ENCODE data around the gene ATG9B.
"Not testable (repeated sequence)": the region's sequence is repeated elsewhere in the genome, so short reads cannot be mapped to it uniquely, and the experiment has no call there.

The ATG9B gene

DNA sequence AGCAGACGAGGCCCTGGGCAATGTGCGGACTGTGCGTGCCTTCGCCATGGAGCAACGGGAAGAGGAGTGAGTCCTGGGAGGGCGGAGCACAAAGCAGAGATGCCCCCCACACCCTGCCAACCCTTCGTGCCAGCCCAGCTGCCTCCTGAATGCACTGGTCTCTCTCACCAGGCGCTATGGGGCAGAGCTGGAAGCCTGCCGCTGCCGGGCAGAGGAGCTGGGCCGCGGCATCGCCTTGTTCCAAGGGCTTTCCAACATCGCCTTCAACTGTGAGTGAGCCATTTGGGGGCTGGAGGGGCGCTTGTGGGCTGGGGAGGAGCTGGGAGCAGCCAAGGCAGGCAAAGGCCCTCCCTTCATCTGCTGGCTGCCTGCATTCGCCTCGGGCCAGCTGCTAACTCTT, 11.6 kb upstream of the ATG9B start:
- DNase-seq, result no peak

DNA sequence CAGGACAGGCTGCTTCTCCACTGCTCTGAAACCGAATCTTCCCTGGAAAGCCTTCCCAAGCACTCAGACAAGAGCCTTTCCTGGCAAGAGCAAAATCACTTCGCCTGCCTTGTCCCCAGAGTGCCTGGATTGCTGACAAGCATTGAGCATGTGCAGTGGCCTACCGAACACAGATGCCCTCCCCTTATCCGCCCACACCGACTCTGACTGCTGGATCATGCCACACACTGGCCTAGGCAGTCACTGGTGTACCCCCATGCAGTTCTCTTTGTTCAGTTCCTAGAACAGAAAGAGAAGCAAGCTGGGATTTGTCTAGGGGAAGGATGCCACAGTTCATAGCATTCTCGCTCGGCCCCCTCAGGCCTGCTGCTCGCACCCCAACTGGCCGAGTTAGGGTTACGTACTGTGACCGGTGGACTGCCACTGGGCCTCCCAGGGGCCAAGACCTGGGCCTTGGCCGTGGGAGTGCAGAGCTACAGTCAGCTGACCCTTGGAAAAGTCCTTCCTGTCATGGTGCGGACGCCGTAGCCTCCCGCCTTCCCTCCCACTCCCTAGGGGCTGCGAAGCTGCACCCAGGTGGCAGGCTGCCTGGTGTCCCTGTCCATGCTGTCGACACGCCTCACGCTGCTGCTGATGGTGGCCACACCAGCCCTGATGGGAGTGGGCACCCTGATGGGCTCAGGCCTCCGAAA, 10.9 kb upstream of the ATG9B start:
- no peak for DNase-seq

DNA sequence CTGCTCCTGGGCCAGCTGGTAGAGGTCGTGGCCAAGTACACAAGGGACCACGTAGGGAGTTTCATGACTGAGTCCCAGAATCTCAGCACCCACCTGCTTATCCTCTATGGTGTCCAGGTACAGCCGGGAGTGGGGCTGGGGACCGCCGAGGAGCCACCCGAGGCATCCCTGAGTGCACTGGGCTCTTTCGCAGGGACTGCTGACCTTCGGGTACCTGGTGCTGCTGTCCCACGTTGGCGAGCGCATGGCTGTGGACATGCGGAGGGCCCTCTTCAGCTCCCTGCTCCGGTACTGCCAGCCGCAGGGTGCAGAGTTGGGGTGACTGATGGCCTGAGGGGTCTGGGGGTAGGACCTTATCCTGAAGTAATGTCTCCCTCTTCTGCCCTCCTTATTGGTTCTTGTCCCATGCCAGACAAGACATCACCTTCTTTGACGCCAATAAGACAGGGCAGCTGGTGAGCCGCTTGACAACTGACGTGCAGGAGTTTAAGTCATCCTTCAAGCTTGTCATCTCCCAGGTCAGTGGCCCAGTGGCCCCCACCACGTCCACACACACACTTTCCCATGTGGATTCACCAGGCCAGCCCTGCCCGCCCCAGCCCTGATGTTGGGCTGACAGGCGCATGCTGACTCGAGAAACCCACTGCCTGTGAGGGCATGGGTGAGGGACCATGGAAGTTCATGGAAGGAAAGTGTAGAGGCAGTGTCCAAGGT, 10.2 kb upstream of the ATG9B start:
- DNase-seq, result no peak

DNA sequence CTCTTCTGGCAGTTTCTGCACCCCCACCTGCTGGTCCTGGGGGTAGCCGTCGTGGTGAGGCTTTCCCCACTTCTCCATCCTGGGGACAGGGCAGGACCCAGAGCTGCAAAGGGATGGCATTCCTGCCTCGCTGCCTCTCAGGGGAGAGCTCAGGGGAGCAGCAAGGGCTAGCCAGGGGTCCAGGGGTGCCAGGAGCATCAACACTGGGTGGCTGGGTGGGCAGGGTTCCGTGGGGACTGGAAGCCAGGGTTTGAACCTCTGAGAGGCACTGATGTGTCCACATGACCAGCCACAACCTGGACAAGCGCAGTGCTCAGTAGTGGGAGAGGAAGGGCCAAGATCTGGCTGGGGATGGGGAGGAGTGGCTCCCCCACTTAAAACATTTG, 9.6 kb upstream of the ATG9B start:
- no peak for DNase-seq

GRCh38 chr7:151032936-151033863, 8.9 kb upstream of the ATG9B start:
- no peak for DNase-seq

GRCh38 chr7:151031011-151031410, 6.7 kb upstream of the ATG9B start:
- DNase-seq, result no peak

GRCh38 chr7:151028948-151029501, 4.7 kb upstream of the ATG9B start:
- DNase-seq, result no peak

DNA sequence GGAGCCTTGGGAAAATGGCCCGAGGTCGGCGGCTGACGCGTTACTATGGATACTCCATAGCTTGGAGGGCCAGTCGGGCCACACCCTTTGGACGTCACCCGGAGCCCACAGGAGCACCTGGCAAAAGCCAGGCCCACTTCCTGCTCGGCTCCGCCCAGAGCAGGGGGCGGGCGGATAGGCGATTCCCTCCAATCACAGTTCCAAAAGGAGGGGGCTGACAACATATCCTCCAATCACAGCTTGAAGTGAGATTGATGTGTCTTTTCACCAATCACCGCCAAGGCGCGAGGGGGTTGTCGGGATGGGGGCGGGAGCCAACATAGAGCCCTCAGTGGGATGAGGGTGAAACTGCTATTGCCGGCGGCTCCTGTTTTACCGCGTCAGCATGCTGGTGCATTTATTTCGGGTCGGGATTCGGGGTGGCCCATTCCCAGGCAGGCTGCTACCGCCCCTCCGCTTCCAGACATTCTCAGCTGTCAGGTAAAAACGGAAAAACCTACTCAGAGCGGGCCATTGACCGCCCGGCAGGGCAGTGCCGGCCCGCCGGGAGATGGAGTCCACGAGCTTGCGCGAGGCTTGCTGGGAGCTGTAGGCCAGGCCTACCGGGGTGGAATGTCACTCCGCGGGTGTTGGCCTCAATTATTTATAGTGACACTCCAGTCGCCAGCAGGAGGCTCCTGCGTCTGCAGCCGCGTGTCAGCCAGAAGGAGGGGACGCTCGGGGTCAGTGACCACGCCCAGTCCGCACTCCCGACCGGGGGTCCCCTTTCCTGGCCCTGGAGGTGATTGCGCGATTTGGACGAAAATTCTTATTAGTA, 4.0 kb upstream of the ATG9B start, which contains the start of gene ABCB8:
ABCB8 (plus strand) TSS at position 320 of the 817 bp plus-strand sequence; CDS start at position 386, 66 bp downstream.
- peak; percentile 100 for DNase-seq

DNA sequence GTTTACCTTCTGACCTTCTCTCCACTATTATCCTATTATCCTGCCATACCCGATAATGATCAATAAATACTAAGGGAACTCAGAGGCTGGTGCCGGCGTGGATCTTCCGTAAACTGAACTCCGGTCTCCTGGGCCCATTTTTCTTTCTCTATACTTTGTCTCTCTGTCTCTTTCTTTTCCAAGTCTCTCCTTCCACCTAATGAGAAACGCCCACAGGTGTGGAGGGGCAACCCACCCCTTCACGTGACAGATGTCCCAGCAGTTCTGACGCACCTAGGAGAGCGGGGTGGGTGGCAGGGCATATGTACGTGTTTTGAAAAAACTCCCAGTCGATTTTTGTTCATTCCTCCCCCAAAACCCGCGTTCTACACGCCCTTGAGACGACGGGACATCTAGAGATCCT, 3.4 kb upstream of the ATG9B start:
- DNase-seq, result not testable (repeated sequence)

GRCh38 chr7:151026771-151027727, 2.8 kb upstream of the ATG9B start:
- peak in 1 of 3 experiments; percentile 15 for DNase-seq

DNA sequence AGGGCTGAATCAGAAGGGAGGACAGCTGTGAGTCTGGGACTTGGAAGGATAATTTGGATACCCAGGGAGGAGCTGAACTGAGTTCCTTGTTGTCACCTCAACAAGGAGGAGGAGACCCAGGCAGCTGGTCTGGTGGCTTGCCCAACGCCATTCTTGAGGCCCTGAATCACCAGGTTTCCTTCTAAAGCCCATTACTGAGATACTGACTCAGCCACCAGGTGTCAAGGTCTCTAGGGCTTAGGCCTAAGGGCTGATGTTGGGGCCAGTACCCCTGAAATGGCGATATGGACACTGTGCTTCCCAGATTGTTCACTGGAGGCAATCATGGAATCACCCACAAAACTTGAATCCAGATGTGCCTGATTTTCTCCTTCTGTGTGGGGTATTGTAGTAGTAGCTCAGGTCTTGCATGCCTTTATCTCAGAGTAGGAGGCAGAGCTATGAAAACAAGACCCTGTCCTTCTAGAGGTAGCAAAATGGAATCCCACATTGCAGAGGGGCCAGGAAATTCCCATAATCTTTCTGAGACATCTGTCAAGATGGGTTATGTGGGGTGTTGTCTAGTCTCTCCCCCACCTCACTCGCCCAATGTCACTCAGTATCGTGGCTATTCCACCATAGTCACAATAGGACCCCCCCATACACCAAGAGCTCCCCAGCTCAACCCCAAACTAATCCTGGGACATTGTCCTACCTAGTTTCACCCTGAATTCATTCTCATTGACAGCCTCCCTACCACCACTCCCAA, 1.8 kb upstream of the ATG9B start:
- no peak for DNase-seq

DNA sequence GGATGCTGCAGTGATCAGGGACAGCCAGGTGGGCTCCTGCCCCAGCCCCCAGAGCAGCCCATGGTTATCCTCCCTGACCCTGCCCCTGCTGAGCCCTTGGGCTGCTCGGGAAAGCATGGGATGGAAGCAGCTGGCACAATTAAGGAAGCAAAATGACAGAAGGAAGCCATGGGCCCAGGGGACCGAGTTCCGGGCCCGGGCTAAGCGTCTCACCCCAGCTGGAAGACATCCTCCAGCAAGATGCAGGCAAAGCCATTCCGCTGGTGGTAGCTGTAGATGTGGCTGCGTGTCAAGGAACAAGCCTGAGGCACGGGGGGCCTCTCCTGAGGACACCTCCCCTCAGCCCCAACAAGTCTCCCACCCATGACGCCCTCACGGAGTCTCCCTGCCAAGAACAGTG, 1.1 kb downstream of the ATG9B start:
- no peak for DNase-seq

GRCh38 chr7:151020231-151020630, 4.1 kb downstream of the ATG9B start:
- DNase-seq, result no peak

- DNase-seq, result no peak
Measured at GRCh38 chr7:151019130-151019447, 5.2 kb downstream of the ATG9B start.

- peak in 2 of 3 experiments; percentile 95 for DNase-seq
Measured at GRCh38 chr7:151018421-151019129, 5.7 kb downstream of the ATG9B start.

DNA sequence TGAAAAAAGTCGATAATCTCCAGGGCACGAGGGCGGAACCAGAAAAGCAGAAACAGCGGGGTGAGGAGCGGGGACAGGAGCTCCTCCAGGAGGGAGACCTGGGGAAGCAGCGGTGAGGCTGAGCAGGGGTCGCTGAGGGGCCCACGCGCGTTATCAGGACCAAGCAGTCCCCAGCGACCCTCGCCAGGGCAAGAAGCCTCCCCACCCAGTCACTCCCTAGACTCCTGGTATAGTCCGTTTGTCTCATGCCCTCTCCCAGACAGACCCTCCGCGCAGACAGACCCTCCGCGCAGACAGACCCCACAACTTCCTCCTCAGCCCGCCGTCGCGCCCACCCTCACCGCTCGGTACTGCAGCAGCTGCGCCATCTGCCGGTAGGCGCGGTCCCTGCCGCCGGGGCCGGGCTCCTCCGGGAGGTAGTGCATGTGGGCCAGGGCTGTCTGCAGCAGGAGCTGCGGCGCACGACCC, 6.3 kb downstream of the ATG9B start:
- DNase-seq, result peak in 2 of 3 experiments; percentile 20 to 94

DNA sequence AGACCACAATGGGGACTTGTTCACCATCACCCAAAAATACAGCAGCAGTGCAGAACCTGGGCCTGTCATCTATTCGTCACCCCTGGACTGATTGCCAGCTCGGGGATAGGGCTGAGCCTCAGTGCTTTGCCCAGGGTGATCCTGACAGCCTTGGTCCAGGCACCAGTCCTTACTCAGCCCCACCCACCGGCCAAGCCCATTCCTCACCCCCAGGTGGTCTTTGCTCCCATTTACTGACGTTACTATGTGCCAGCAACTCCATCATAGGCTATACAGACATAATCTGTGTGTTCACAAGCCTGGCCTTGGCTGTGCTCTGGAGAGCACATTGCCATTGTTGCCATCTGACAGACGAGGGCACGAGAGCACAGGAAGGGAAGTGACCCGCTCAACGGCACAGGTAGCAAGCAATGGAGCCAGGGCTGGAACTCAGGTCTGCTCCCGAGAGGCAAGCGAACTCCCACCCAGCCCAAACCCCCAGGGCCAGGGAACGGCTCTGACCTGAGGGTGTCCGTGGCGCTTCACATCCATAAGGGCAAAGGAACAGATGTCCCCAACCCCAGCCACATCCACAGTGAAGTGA, 6.8 kb downstream of the ATG9B start:
- DNase-seq, result peak in 2 of 3 experiments; percentile 59 to 72

- DNase-seq, result no peak
Measured at GRCh38 chr7:151016942-151017341, 7.4 kb downstream of the ATG9B start.

DNA sequence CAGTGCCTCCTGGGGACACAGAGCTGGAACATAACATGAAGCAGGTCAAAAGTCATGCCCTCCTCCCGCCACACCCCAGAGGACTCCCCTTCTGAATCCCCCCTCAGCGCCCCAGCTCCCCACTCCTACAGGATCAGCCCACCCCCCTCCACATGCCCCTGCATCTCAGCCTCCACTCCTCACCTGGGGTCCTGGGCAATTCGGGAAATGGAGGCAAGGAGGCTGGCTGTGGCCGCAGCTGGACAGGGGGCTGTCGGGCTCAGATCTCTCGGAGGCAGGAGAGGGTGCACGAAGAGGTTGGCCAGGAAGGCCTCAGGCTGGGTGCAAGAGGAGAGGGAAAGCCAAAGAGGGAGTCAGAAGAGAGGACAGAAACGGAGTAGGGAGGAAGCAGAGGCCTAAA, 7.8 kb downstream of the ATG9B start:
- DNase-seq, result no peak

Data from NCI-H1417 (cell line).